Upper lobe of left lung (tissue), 4 donors: ENCODE measurements around the gene MOSMO.

Source experiments
- CTCF ChIP-seq, 6 experiments: fragments of 450-650 bp in 4 of 6; fragments of 200-600 bp in 2 of 6; sonication (generic) in 2 of 6; IDR thresholded peaks; one replicate each; pipeline ENCODE4 v1.5.1; 2016 to 2019; ENCODE audit warnings: antibody characterized with exemption in 6 of 6
- POLR2A ChIP-seq, 4 donors: fragments of 450-650 bp; IDR thresholded peaks; one replicate each; pipeline ENCODE4 v1.5.1; 2016 to 2017; ENCODE audit warnings: antibody characterized with exemption in 4 of 4, mild to moderate bottlenecking in 2 of 4
- POLR2AphosphoS5 ChIP-seq, 2 donors: sonication (generic); formaldehyde crosslinking; IDR thresholded peaks; one replicate each; pipeline ENCODE4 v1.5.1; 2017; ENCODE audit warnings: antibody characterized with exemption in 2 of 2

DNA sequence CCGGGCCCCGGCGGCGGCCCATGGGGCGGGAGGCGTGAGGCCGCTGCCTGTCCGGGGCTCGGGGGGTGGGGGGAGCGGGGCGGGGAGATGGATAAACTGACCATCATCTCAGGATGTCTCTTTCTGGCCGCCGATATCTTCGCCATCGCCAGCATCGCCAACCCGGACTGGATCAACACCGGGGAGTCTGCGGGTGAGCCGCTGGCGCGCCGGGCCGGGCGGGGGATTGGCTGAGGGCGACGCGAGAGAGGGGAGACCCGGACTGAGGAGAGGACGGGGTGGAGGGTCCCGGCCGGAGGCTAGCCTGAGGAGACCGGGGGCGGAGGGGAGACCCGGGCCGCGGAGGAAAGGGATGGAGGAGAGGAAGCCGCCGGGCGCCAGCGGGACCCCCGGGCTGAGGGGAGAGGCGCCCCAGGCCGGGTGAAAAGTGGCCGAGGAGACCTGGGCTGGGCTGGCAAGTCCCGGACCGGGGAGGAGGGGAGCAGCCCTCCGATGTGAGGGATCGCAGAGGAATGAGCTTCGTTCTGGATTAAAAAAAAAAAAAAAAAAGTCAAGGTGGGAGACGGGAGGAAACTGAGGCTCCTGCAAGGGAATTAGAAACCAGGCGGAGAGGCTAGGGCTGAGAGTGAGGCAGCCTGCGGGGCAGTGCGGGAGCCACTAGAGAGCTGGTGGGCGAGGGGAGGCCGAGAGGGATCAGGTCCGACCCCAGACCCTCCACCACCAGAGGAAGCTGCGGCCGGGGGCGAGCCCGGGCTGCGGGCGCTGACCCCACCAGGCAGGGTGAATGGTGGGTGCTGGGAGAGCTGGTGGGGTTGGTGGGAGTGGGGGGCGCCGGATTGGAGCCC is 526 bp downstream of the MOSMO start:
- TF ChIP-seq POLR2A (IDR thresholded peaks at IDR 0.05), result no peak
- no peak for TF ChIP-seq CTCF (IDR thresholded peaks at IDR 0.05)
- TF ChIP-seq POLR2AphosphoS5 (IDR thresholded peaks at IDR 0.05), result no peak
